ENCODE results near the gene MYL6. TPM values are rescaled to one million over a fixed set of nuclear protein-coding genes. Genes with fewer than 3 reads are reported as not detected.
A peak's percentile ranks its signal among the peaks of the same experiment; 100 is the strongest.

The MYL6 gene
- total RNA-seq, 1 experiment from 2014 or later, result 1,181 TPM

DNA sequence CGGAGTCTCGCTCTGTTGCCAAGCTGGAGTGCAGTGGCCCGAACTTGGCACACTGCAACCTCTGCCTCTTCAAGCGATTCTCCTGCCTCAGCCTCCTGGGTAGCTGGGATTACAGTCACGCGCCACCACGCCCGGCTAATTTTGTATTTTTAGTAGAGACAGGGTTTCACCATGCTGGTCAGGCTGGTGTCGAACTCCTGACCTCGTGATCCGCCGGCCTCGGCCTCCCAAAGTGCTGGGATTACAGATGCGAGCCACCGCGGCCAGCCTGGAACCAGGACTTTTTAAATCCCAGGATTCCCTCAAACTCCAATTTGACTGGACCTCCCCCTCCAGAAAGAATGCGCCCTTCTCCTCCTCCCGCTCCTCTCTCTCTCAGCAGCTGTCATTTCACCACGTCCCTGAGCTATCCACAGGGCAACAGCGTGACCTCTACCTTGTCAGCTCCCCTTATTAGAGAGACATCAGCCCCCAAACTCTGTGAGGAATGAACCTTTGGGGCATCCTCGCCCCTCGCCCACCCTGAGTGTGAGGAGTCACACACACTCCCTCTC is 28.1 kb upstream of the MYL6 start:
- no peaks in the 10 kb centered on the region for H3K79me2 ChIP-seq (ENCODE audit: insufficient read depth, low read length)
- H3K18ac ChIP-seq (ENCODE audit: insufficient read length, low read depth, low read length), result no peak overlapping the region
- H3K79me1 ChIP-seq (ENCODE audit: insufficient read depth, low read depth, low read length, poor library complexity, severe bottlenecking), result no peaks in the 10 kb centered on the region
- no peak overlapping the region for H3K23ac ChIP-seq (ENCODE audit: insufficient read length, low read depth, low read length)
- H3K27ac ChIP-seq (ENCODE audit: insufficient read length, low read depth, low read length), result no peak overlapping the region
- H3K9me3 ChIP-seq (ENCODE audit: control insufficient read depth, low read depth, low read length), result no peaks in the 10 kb centered on the region
- TF ChIP-seq CTCF (conservative IDR thresholded peaks at IDR 0.05), result no peak
- no peak overlapping the region for H4K5ac ChIP-seq (ENCODE audit: insufficient read length, low read depth, low read length)
- DNase-seq, result no peak
- H3K4me1 ChIP-seq (ENCODE audit: insufficient read depth, low read length), result no peaks in the 10 kb centered on the region
- H3K4me2 ChIP-seq (ENCODE audit: insufficient read depth, insufficient read length, low read length), result peak overlapping the region; percentile 100
- H3K9ac ChIP-seq (ENCODE audit: extremely low read depth, insufficient read length, low read length), result no peak overlapping the region
- no peaks in the 10 kb centered on the region for H4K20me1 ChIP-seq (ENCODE audit: control insufficient read depth, insufficient read depth, insufficient read length)
- no peak overlapping the region for H2BK20ac ChIP-seq (ENCODE audit: low read depth, low read length, poor library complexity, severe bottlenecking)
- no peak overlapping the region for H3T11ph ChIP-seq (ENCODE audit: low read length)
- no peak overlapping the region for H2AK5ac ChIP-seq (ENCODE audit: insufficient read length, low read length)
- Mint-ChIP-seq H3K4me1 (peaks cover 26 to 27% of the 10 kb centered on the region in 2 experiments), H3K27ac (no peak overlapping the region), H3K27me3 (ENCODE audit: low read depth) (no peaks in the 10 kb centered on the region), H3K36me3 (ENCODE audit: insufficient read depth in 1 of 3, low read depth in 3 of 3) (peaks cover 40 to 51% (median 45%) of the 10 kb centered on the region in 3 experiments), H3K4me3 (peak overlapping the region; percentile 74 to 88), H3K9me3 (no peaks in the 10 kb centered on the region; a peak in 1 of 5 replicates)
- H2AFZ ChIP-seq (ENCODE audit: low read length), result no peak overlapping the region
- no peak overlapping the region for H2BK120ac ChIP-seq (ENCODE audit: low read depth, low read length, poor library complexity, severe bottlenecking)
- H4K91ac ChIP-seq (ENCODE audit: insufficient read length, low read depth, low read length), result no peak overlapping the region
- H2BK5ac ChIP-seq (ENCODE audit: insufficient read length, low read length), result no peak overlapping the region
- WGBS (ENCODE audit: extremely low coverage, insufficient read length, low lambda C conversion rate), result no CpG with 5 or more reads among the region's 22 CpGs
- H2BK15ac ChIP-seq (ENCODE audit: low read depth, low read length), result no peak overlapping the region
- H4K8ac ChIP-seq (replicated peaks; ENCODE audit: insufficient read length, low read depth, low read length), result no peak overlapping the region
- H3K23me2 ChIP-seq (ENCODE audit: insufficient read length, low read depth, low read length, poor library complexity, severe bottlenecking), result peaks cover 17% of the 10 kb centered on the region
- no peak overlapping the region for H2BK12ac ChIP-seq (ENCODE audit: insufficient read length, low read depth, low read length)
- no peak overlapping the region for H3K14ac ChIP-seq (ENCODE audit: insufficient read depth, low read length)
- H3K27me3 ChIP-seq (ENCODE audit: insufficient read depth, low read length), result no peaks in the 10 kb centered on the region
- no peak overlapping the region for H3K4ac ChIP-seq (ENCODE audit: low read depth, low read length)
- no peak overlapping the region for H3K56ac ChIP-seq (ENCODE audit: insufficient read length, low read depth, low read length)
